Measurements from ENCODE around the gene MOB2. TPM values are rescaled to one million over a fixed set of nuclear protein-coding genes. Genes with fewer than 3 reads are reported as not detected.

Gene MOB2
- total RNA-seq, 1 experiment from 2014 or later = 22.7 TPM

DNA sequence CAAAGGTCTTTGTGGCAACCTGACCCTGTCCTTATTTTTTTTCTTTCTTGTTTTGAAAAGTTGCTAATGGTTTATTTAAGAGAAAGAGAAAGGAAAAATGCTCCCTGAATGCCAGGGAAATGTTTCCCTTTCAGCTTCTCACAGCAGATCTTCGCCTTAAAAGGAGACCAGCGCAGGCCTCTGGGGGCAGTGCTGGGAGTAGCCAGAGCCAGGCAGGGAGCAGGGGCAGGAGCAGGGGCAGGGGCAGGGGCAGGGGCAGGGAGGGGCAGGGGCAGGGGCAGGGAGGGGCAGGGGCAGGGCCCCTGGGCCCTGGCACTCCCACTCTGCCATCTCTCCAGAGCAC lies 5.1 kb downstream of the MOB2 start:
- Mint-ChIP-seq H3K27ac (no peak overlapping the region), H3K9me3 (no peaks in the 10 kb centered on the region), H3K27me3 (ENCODE audit: low read depth) (no peaks in the 10 kb centered on the region), H3K4me1 (peaks cover 0 to 5% of the 10 kb centered on the region in 2 experiments; a peak in 1 of 4 replicates), H3K36me3 (ENCODE audit: insufficient read depth in 1 of 3, low read depth in 3 of 3) (peaks cover 0 to 13% (median 2%) of the 10 kb centered on the region in 3 experiments; a peak in 3 of 7 replicates), H3K4me3 (no peak overlapping the region)
- no CpG with 5 or more reads among the region's 2 CpGs for WGBS (ENCODE audit: extremely low coverage, insufficient read length, low lambda C conversion rate)
- Histone ChIP-seq H2AK5ac (ENCODE audit: insufficient read length, low read length) (no peak overlapping the region), H3K27ac (ENCODE audit: insufficient read length, low read depth, low read length) (no peak overlapping the region), H4K20me1 (ENCODE audit: control insufficient read depth, insufficient read depth, insufficient read length) (no peaks in the 10 kb centered on the region), H3K23me2 (ENCODE audit: insufficient read length, low read depth, low read length, poor library complexity, severe bottlenecking) (no peaks in the 10 kb centered on the region), H4K5ac (ENCODE audit: insufficient read length, low read depth, low read length) (no peak overlapping the region), H3T11ph (ENCODE audit: low read length) (no peak overlapping the region), H3K56ac (ENCODE audit: insufficient read length, low read depth, low read length) (no peak overlapping the region), H3K4ac (ENCODE audit: low read depth, low read length) (no peak overlapping the region), H3K27me3 (ENCODE audit: insufficient read depth, low read length) (no peaks in the 10 kb centered on the region), H4K8ac (replicated peaks; ENCODE audit: insufficient read length, low read depth, low read length) (no peak overlapping the region), H2AFZ (ENCODE audit: low read length) (no peak overlapping the region), H3K9me3 (ENCODE audit: control insufficient read depth, low read depth, low read length) (no peaks in the 10 kb centered on the region), H3K23ac (ENCODE audit: insufficient read length, low read depth, low read length) (no peak overlapping the region), H2BK20ac (ENCODE audit: low read depth, low read length, poor library complexity, severe bottlenecking) (no peak overlapping the region), H3K18ac (ENCODE audit: insufficient read length, low read depth, low read length) (no peak overlapping the region), H2BK12ac (ENCODE audit: insufficient read length, low read depth, low read length) (no peak overlapping the region), H2BK5ac (ENCODE audit: insufficient read length, low read length) (no peak overlapping the region), H3K14ac (ENCODE audit: insufficient read depth, low read length) (no peak overlapping the region), H3K4me2 (ENCODE audit: insufficient read depth, insufficient read length, low read length) (no peak overlapping the region), H3K79me1 (ENCODE audit: insufficient read depth, low read depth, low read length, poor library complexity, severe bottlenecking) (peaks cover 3% of the 10 kb centered on the region), H2BK15ac (ENCODE audit: low read depth, low read length) (no peak overlapping the region), H4K91ac (ENCODE audit: insufficient read length, low read depth, low read length) (no peak overlapping the region), H3K4me1 (ENCODE audit: insufficient read depth, low read length) (no peaks in the 10 kb centered on the region), H2BK120ac (ENCODE audit: low read depth, low read length, poor library complexity, severe bottlenecking) (no peak overlapping the region), H3K9ac (ENCODE audit: extremely low read depth, insufficient read length, low read length) (no peak overlapping the region), H3K79me2 (ENCODE audit: insufficient read depth, low read length) (no peaks in the 10 kb centered on the region)
- TF ChIP-seq CTCF (conservative IDR thresholded peaks at IDR 0.05) = no peak
- DNase-seq = no peak
